Fibroblast of mammary gland (primary cell): Measurements from ENCODE around the gene TNNC2.
A peak's percentile ranks its signal among the peaks of the same experiment; 100 is the strongest.

Experiments
- DNase-seq: peaks from one replicate; pipeline ENCODE4 v3.0.0-alpha.2; 2010; ENCODE audit warnings: low read depth
- H3K4me3 ChIP-seq: 2 replicates; pipeline ENCODE4 v1.5.1; 2011; ENCODE audit warnings: low read depth, mild to moderate bottlenecking, low read length, moderate library complexity; ENCODE audit not compliant: control insufficient read depth
- CTCF ChIP-seq: conservative IDR thresholded peaks from 2 replicates; pipeline ENCODE4 v1.5.1; 2011; ENCODE audit warnings: low read depth, low read length, inconsistent platforms; ENCODE audit not compliant: control insufficient read depth, insufficient read depth

TNNC2 gene

GRCh38 chr20:45780159-45780558, 47.0 kb downstream of the TNNC2 start:
- no peak for TF ChIP-seq CTCF
- H3K4me3 ChIP-seq: no peak overlapping the region
- DNase-seq: peak; percentile 45

- H3K4me3 ChIP-seq: no peak overlapping the region
- peak; percentile 99 for DNase-seq
- no peak for TF ChIP-seq CTCF
Observed at GRCh38 chr20:45779011-45779915, 47.8 kb downstream of the TNNC2 start.

- no peak for DNase-seq
- H3K4me3 ChIP-seq: no peak overlapping the region
- no peak for TF ChIP-seq CTCF
Observed at GRCh38 chr20:45776931-45777330, 50.2 kb downstream of the TNNC2 start.

GRCh38 chr20:45775411-45775810, 51.7 kb downstream of the TNNC2 start:
- no peak overlapping the region for H3K4me3 ChIP-seq
- no peak for TF ChIP-seq CTCF
- DNase-seq: no peak

- no peak for DNase-seq
- no peak overlapping the region for H3K4me3 ChIP-seq
- TF ChIP-seq CTCF: no peak
Observed at GRCh38 chr20:45774945-45775344, 52.2 kb downstream of the TNNC2 start.
